ENCODE measurements around the gene CAPN12. TPM values are rescaled to one million over a fixed set of nuclear protein-coding genes. Genes with fewer than 3 reads are reported as not detected.
A peak's percentile ranks its signal among the peaks of the same experiment; 100 is the strongest.

Gene CAPN12
- total and polyA plus RNA-seq, 10 donors = 9.0 to 33.3 (median 16.0) TPM

DNA sequence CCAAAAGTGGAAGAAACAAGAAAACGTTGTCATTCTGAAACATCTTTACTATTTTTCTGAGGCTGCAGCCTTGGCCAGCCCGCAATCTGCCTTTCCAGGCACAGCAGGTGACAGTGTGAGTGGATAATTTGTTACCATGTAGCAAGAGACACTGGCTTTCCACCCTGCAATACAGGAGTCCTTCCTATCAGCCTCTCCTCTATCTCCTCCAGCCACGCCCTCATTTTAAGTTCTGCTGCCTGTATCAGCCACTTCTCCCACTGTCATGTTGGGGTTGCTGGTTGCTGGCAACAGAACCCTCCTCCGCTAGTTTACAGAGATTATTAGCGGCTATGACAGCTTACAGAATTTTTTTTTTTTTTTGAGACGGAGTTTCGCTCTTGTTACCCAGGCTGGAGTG is 36.8 kb upstream of the CAPN12 start:
- H3K4me3 ChIP-seq = no peak overlapping the region
- H3K27me3 ChIP-seq (replicated peaks in 1 of 7) = peaks cover 0 to 4% (median 0%) of the 10 kb centered on the region in 7 donors
- peaks cover 0 to 14% (median 0%) of the 10 kb centered on the region in 6 donors for H3K4me1 ChIP-seq
- WGBS, 5 donors = 71 to 82% (median 77%) methylated on average over 7 of the region's 7 CpGs
- TF ChIP-seq POLR2AphosphoS5 (IDR thresholded peaks at IDR 0.05) (no peak), POLR2A (IDR thresholded peaks at IDR 0.05) (no peak)
- TF ChIP-seq, protein P1, sequence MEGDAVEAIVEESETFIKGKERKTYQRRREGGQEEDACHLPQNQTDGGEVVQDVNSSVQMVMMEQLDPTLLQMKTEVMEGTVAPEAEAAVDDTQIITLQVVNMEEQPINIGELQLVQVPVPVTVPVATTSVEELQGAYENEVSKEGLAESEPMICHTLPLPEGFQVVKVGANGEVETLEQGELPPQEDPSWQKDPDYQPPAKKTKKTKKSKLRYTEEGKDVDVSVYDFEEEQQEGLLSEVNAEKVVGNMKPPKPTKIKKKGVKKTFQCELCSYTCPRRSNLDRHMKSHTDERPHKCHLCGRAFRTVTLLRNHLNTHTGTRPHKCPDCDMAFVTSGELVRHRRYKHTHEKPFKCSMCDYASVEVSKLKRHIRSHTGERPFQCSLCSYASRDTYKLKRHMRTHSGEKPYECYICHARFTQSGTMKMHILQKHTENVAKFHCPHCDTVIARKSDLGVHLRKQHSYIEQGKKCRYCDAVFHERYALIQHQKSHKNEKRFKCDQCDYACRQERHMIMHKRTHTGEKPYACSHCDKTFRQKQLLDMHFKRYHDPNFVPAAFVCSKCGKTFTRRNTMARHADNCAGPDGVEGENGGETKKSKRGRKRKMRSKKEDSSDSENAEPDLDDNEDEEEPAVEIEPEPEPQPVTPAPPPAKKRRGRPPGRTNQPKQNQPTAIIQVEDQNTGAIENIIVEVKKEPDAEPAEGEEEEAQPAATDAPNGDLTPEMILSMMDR (IDR thresholded peaks at IDR 0.05 in 8 of 11, conservative IDR thresholded peaks at IDR 0.05 in 3 of 11) = no peak
- no peaks in the 10 kb centered on the region for H3K36me3 ChIP-seq
- H3K9me3 ChIP-seq = no peaks in the 10 kb centered on the region
- intact Hi-C loops (cut with DNase I; ENCODE audit: low total_unique reads) = no loop called here
- peak overlapping the region in 2 of 8 donors; percentile 76 to 79 for H3K27ac ChIP-seq
- no peak for DNase-seq

GRCh38 chr19:38780443-38780842 is 36.2 kb upstream of the CAPN12 start:
- TF ChIP-seq, protein P1 (IDR thresholded peaks at IDR 0.05 in 8 of 11, conservative IDR thresholded peaks at IDR 0.05 in 3 of 11) = no peak
- no peak for TF ChIP-seq POLR2A (IDR thresholded peaks at IDR 0.05)
- TF ChIP-seq POLR2AphosphoS5 (IDR thresholded peaks at IDR 0.05) = no peak
- Histone ChIP-seq H3K4me3 (no peak overlapping the region), H3K27me3 (replicated peaks in 1 of 7) (peaks cover 0 to 4% (median 0%) of the 10 kb centered on the region in 7 donors), H3K4me1 (peaks cover 0 to 14% (median 0%) of the 10 kb centered on the region in 6 donors), H3K27ac (peak overlapping the region in 4 of 8 donors; percentile 76 to 80 (median 78)), H3K36me3 (no peaks in the 10 kb centered on the region), H3K9me3 (no peaks in the 10 kb centered on the region)
- intact Hi-C loops (cut with DNase I; ENCODE audit: low total_unique reads) = no loop called here
- 81 to 93% (median 85%) methylated on average over 7 of the region's 7 CpGs for WGBS, 5 donors
- peak; percentile 27 for DNase-seq

GRCh38 chr19:38778733-38779132 is 34.5 kb upstream of the CAPN12 start:
- DNase-seq = peak; percentile 88
- Histone ChIP-seq H3K27ac (peak overlapping the region in 7 of 8 donors; percentile 47 to 80 (median 76)), H3K27me3 (replicated peaks in 1 of 7) (peaks cover 0 to 4% (median 0%) of the 10 kb centered on the region in 7 donors), H3K4me3 (no peak overlapping the region), H3K9me3 (no peaks in the 10 kb centered on the region), H3K4me1 (peaks cover 0 to 18% (median 0%) of the 10 kb centered on the region in 6 donors), H3K36me3 (no peaks in the 10 kb centered on the region)
- intact Hi-C loops (cut with DNase I; ENCODE audit: low total_unique reads) = loop anchor here (10.0 kb wide), 1 partner anchor 46 kb away; no protein-coding TSS in a partner anchor
- TF ChIP-seq POLR2AphosphoS5 (IDR thresholded peaks at IDR 0.05) (peak; percentile 49 to 79 (median 68)), POLR2A (IDR thresholded peaks at IDR 0.05) (no peak)
- WGBS, 5 donors = 47 to 74% (median 62%) methylated on average over 7 of the region's 7 CpGs

- TF ChIP-seq POLR2A (IDR thresholded peaks at IDR 0.05) (no peak), POLR2AphosphoS5 (IDR thresholded peaks at IDR 0.05) (no peak)
- TF ChIP-seq, protein P1 (IDR thresholded peaks at IDR 0.05 in 8 of 11, conservative IDR thresholded peaks at IDR 0.05 in 3 of 11) = no peak
- WGBS, 5 donors = 68 to 84% (median 80%) methylated on average over 13 of the region's 13 CpGs
- H3K36me3 ChIP-seq = no peaks in the 10 kb centered on the region
- DNase-seq = no peak
- intact Hi-C loops (cut with DNase I; ENCODE audit: low total_unique reads) = loop anchor here (2.0 to 10.0 kb wide), 2 partner anchors 38 to 50 kb away; no protein-coding TSS in a partner anchor
- no peak overlapping the region for H3K4me3 ChIP-seq
- H3K27ac ChIP-seq = peak overlapping the region in 3 of 8 donors; percentile 28 to 57 (median 44)
- peaks cover 0 to 28% (median 8%) of the 10 kb centered on the region in 6 donors for H3K4me1 ChIP-seq
- H3K9me3 ChIP-seq = no peaks in the 10 kb centered on the region
- H3K27me3 ChIP-seq (replicated peaks in 1 of 7) = no peaks in the 10 kb centered on the region
These were observed 30.1 kb upstream of the CAPN12 start for GRCh38 chr19:38774181-38774950.
